Activated T-helper 1 cell treated with Interleukin-2 at 50 U/mL for 16 hours (primary cell): ENCODE results near the gene FSD1L.
"Not testable (repeated sequence)": the region's sequence is repeated elsewhere in the genome, so short reads cannot be mapped to it uniquely, and the experiment has no call there.

ENCODE experiments used
- DNase-seq: peaks from one replicate; pipeline ENCODE4 v3.0.0-alpha.2; 2020; ENCODE audit warnings: low read depth

The FSD1L gene

DNA sequence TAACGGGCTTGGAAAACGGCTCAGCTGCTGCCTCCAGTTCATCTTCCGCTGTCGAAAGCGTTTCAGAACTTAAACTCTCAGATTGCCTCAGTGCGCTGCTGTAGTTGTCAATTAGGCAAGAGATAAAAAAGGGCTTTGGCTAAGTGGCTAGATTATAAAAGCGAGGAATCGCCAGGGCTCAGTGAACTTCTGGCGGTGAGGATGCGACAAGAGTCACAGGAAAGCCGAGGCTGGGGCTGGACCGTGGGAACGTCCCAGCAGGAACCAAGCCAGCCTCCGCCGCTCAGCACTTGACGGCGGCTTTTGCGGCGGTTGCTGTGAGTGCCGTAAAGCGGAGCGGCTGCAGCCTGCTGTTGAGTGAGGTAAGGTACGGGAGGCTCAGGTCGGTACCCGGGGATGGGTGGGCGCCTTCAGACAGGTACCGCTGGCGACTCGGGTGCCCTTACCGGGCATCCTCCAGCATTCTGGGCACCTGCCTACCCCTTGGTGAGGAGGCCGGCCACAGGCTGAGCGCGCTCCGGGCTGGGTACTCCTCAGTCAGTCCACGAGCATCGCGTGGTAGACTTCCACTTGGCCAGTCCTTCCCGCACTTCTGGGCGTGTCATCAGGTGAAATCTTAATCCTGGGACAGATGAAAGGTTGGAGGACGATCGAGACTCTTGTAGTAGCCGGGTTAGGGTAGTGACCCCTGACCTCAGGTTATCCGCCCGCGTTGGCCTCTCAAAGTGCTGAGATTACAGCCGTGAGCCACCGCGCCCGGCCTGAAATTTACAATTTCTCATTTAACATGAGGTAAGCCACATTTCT, 110.2 kb downstream of the FSD1L start, which contains the start of gene FKTN:
Gene FKTN, plus strand, starts transcription at position 328 of the 807 bp plus-strand sequence. CDS start 16,902 bp downstream, outside the sequence.
- DNase-seq, result peak; percentile 52

DNA sequence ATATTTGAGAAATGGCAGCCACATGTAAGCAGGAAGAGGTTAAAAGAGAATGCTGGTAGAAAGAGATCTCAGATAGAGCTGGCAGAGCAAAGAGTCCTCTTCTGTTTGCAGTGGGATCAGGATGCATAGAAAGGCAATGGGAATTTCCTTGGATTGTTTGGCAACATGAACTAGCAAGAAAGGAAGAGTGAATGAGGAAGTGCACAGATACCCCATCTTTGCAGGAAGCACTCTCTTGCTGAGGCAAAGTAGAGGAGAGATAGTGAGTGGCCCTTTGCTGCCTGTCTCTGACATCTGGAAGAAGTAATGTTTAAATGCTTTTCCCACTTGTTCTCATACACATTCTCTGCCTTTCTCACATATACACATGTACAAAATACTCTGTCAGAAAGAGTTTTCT, 124.6 kb downstream of the FSD1L start:
- DNase-seq, result no peak

DNA sequence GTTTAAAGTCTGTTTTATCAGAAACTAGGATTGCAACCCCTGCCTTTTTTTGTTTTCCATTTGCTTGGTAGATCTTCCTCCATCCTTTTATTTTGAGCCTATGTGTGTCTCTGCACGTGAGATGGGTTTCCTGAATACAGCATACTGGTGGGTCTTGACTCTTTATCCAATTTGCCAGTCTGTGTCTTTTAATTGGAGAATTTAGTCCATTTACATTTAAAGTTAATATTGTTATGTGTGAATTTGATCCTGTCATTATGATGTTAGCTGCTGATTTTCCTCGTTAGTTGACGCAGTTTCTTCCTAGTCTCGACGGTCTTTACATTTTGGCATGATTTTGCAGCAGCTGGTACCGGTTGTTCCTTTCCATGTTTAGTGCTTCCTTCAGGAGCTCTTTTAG, 132.1 kb downstream of the FSD1L start:
- not testable (repeated sequence) for DNase-seq

DNA sequence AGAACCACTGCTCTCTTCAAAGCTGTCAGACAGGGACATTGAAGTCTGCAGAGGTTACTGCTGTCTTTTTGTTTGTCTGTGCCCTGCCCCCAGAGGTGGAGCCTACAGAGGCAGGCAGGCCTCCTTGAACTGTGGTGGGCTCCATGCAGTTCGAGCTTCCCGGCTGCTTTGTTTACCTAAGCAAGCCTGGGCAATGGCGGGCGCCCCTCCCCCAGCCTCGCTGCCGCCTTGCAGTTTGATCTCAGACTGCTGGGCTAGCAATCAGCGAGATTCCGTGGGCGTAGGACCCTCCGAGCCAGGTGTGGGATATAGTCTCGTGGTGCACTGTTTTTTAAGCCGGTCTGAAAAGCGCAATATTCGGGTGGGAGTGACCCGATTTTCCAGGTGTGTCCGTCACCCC, 133.7 kb downstream of the FSD1L start:
- DNase-seq, result not testable (repeated sequence)

DNA sequence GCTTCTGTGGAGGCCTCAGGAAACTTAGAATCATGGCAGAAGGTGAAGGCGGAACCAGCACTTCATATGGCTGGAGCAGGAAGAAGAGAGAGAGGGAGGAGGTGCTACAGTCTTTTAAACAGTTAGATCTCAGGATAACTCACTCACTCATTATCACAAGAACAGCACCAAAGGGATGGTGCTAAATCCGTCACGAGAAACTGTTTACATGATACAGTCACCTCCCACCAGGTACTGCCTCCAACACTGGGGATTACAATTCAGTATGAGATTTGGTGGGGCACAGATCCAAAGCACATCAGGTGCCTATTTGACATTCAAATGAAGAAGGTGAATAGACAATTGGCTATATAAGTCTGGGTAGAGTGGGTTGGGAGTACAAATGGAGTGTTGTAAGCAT, 145.3 kb downstream of the FSD1L start:
- DNase-seq, result no peak
